Smooth muscle cell (in vitro differentiated cells): ENCODE data around the gene ZNF25. TPM values are rescaled to one million over a fixed set of nuclear protein-coding genes. Genes with fewer than 3 reads are reported as not detected.

ENCODE experiments used
- DNase-seq: peaks from one replicate; lab custom pipeline; 2025; ENCODE audit not compliant: unreplicated experiment; lab: John Stamatoyannopoulos, UW
- H2AFZ ChIP-seq: fragments of 200-600 bp; sonication (generic); 2 replicates; pipeline ENCODE4 v1.6.0; 2016; ENCODE audit warnings: antibody characterized with exemption, low read depth, mild to moderate bottlenecking
- H3F3A ChIP-seq: fragments of 200-600 bp; sonication (generic); 2 replicates; pipeline ENCODE4 v1.6.0; 2017; ENCODE audit warnings: antibody characterized with exemption, low read depth
- H3K27ac ChIP-seq: fragments of 200-600 bp; sonication (generic); 2 replicates; pipeline ENCODE4 v1.5.1; 2016; ENCODE audit warnings: low read depth, mild to moderate bottlenecking
- H3K27me3 ChIP-seq: fragments of 200-600 bp; sonication (generic); 2 replicates; pipeline ENCODE4 v1.6.1; 2016; ENCODE audit warnings: low read depth, mild to moderate bottlenecking
- H3K36me3 ChIP-seq: fragments of 200-600 bp; sonication (generic); 2 replicates; pipeline ENCODE4 v1.5.1; 2016; ENCODE audit warnings: low read depth
- H3K4me1 ChIP-seq: fragments of 200-600 bp; sonication (generic); 2 replicates; pipeline ENCODE4 v1.5.1; 2016; ENCODE audit warnings: low read depth
- H3K4me2 ChIP-seq: fragments of 200-600 bp; sonication (generic); 2 replicates; pipeline ENCODE4 v1.6.0; 2016; ENCODE audit warnings: mild to moderate bottlenecking
- H3K4me3 ChIP-seq: fragments of 200-600 bp; sonication (generic); 2 replicates; pipeline ENCODE4 v1.5.1; 2016; ENCODE audit warnings: mild to moderate bottlenecking
- H3K79me2 ChIP-seq: fragments of 200-600 bp; sonication (generic); 2 replicates; pipeline ENCODE4 v1.6.0; 2016; ENCODE audit warnings: low read depth, mild to moderate bottlenecking
- H3K9ac ChIP-seq: fragments of 200-600 bp; sonication (generic); 2 replicates; pipeline ENCODE4 v1.6.0; 2016; ENCODE audit warnings: low read depth
- H3K9me3 ChIP-seq: fragments of 200-600 bp; sonication (generic); replicated peaks from 2 replicates; pipeline ENCODE4 v1.5.1; 2016; ENCODE audit warnings: low read depth
- H4K20me1 ChIP-seq: fragments of 200-600 bp; sonication (generic); 2 replicates; pipeline ENCODE4 v1.6.0; 2016; ENCODE audit warnings: low read depth
- CTCF ChIP-seq: fragments of 200-600 bp; sonication (generic); IDR thresholded peaks from 2 replicates; pipeline ENCODE4 v1.5.1; 2017; ENCODE audit warnings: borderline replicate concordance, mild to moderate bottlenecking, antibody characterized with exemption; ENCODE audit not compliant: insufficient read depth, poor library complexity, severe bottlenecking
- WGBS: methylation state at CpG from one replicate; pipeline ENCODE4 v1.1.7; 2016; ENCODE audit warnings: low lambda C conversion rate; 5-methylcytosine and 5-hydroxymethylcytosine counted together
- polyA plus RNA-seq: library from polyadenylated mRNA; unstranded; fragments of >200 nt; fragmentation: Nextera tagmentation; extraction: Ambion mirVana; gene quantifications from 2 replicates; pipeline ENCODE4 v1.2.1, GENCODE V29; 2016
- total RNA-seq: library from RNA; depleted of rRNA; stranded (reverse); fragments of >200 nt; gene quantifications from 2 replicates; pipeline ENCODE4 v1.2.3, GENCODE V29; 2014

ZNF25 gene
- total and polyA plus RNA-seq, 2 experiments from 2014 or later, result 3.6 to 6.9 TPM

DNA sequence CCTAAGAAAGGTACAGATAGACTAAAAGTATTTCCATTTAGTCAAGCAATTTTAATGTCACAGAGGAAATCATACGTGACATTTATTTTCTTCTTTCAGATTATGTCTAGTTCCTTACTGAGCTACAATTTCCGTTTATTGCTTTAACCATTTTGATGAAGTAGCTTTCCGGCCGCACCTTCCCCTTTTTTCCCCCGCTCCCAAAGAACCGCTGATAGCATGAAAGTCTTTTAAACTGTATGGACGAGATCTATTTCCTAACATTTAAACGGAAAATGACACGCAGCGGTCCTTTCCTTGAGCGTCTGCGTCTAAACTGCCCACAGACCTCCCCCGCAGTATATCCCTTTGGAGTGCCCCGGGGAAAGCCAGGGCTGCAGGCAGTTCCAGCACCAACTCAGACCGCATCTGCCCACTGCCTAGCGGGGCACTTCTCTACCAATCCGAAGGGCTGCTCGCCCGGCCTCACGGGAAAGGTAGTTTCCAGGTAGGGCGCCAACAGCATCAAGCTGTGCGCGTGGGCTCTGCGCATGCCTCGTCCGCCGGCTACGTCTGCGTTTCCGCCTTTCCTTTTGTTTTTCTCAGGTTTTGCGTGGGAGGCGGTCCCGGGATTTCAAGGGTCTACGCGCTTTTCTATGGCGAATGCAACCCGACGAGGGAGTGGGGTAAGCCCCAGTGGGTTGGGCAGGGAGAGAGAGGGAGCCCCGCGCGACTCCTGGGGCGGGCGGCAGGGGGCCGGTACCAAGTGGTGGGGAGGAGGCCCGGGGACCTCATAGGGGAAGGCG lies 33.9 kb upstream of the ZNF25 start, which contains the start of gene ZNF33A:
TSS of gene ZNF33A (plus strand) at position 557 of the 785 bp plus-strand sequence. CDS start 1,667 bp downstream, outside the sequence.
- Histone ChIP-seq H3K27ac (peak within 1 kb of the TSS; percentile 97), H3K4me2 (peak within 1 kb of the TSS; percentile 89), H3K27me3 (no peaks in the 10 kb centered on the region), H3K4me1 (peaks cover 7% of the 10 kb centered on the region), H3K79me2 (peaks cover 5% of the 10 kb centered on the region), H3K36me3 (no peaks in the 10 kb centered on the region), H3K9ac (peak within 1 kb of the TSS; percentile 91), H2AFZ (peak within 1 kb of the TSS; percentile 93), H3K4me3 (peak within 1 kb of the TSS; percentile 80), H4K20me1 (no peaks in the 10 kb centered on the region), H3K9me3 (no peaks in the 10 kb centered on the region), H3F3A (no peaks in the 10 kb centered on the region)
- DNase-seq, result peak; percentile 83
- 1% methylated on average over 35 of the region's 46 CpGs for WGBS
- TF ChIP-seq CTCF, result no peak

DNA sequence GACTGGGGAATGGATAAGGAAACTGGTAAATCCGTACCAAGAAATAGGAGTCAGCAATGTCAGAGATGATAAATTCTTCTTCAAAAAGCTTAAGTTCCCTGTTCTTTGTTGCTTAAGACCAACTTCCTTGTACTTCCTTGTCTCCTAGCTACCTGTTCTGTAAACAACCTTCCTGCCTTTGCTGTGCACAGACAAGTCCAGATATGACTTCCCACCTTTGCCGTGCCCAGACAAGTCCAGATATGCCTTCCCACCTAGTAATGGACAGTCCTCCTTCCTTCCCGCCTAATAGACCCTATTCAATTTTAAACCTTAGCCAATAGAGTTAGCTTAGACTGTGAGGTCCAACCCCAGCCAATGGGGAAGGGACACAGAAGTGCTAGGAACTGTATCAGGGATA lies 31.5 kb upstream of the ZNF25 start:
- Histone ChIP-seq H2AFZ (no peak overlapping the region), H3K27me3 (no peaks in the 10 kb centered on the region), H3K9ac (no peak overlapping the region), H3K36me3 (no peaks in the 10 kb centered on the region), H3K4me2 (no peak overlapping the region), H3K27ac (no peak overlapping the region), H3F3A (no peaks in the 10 kb centered on the region), H3K79me2 (peaks cover 5% of the 10 kb centered on the region), H3K4me3 (no peak overlapping the region), H3K4me1 (peaks cover 7% of the 10 kb centered on the region), H3K9me3 (no peaks in the 10 kb centered on the region), H4K20me1 (no peaks in the 10 kb centered on the region)
- no peak for TF ChIP-seq CTCF
- no peak for DNase-seq
- 71% methylated on average over 3 of the region's 3 CpGs for WGBS

DNA sequence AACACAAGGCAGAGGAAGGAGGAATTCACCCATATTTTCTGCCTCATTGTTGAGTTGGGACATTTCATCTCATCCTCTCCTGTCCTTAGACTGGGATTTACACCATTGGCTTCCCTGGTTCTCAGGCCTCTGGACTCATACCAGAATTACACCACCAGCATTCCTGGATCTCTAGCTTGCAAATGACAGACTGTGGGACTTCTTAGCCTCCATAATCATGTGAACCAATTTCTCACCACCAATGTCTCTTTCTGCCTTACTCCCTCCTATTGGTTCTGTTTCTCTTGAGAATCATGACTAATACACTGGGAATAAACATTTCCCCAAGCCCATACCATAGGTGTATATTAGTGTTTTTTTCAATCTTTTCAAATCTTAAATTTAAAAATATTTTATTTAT lies 31.1 kb upstream of the ZNF25 start:
- Histone ChIP-seq H3K79me2 (peaks cover under 1% of the 10 kb centered on the region), H3K4me2 (no peak overlapping the region), H3K27me3 (no peaks in the 10 kb centered on the region), H2AFZ (no peak overlapping the region), H3K9me3 (no peaks in the 10 kb centered on the region), H3K9ac (no peak overlapping the region), H3K27ac (no peak overlapping the region), H3K4me3 (no peak overlapping the region), H4K20me1 (no peaks in the 10 kb centered on the region), H3K4me1 (peaks cover 7% of the 10 kb centered on the region), H3F3A (no peaks in the 10 kb centered on the region), H3K36me3 (no peaks in the 10 kb centered on the region)
- no peak for TF ChIP-seq CTCF
- DNase-seq, result no peak

DNA sequence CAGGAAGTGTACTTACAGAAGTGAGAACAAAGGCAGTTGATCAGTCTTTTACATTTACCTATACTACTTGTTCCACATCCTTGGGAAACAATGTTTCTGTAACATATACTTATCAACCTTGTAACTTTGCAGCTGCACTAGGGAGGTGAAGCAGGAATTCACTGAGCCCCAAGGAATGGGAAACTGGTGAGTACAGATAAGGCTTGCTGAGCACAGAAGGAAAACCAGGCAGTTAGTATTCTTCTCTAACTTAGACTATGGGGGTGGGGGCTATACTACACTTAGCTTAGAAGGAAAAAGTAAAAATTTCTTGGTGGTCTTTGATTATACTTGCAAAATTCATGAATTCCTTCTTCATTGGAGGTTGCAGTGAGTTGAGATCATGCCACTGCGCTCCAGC lies 27.1 kb upstream of the ZNF25 start:
- no peaks in the 10 kb centered on the region for H3K9me3 ChIP-seq
- DNase-seq, result no peak
- no peaks in the 10 kb centered on the region for H3K27me3 ChIP-seq
- no peaks in the 10 kb centered on the region for H3K36me3 ChIP-seq
- no peaks in the 10 kb centered on the region for H4K20me1 ChIP-seq
- H3K4me2 ChIP-seq, result no peak overlapping the region
- no peak overlapping the region for H2AFZ ChIP-seq
- no peaks in the 10 kb centered on the region for H3K4me1 ChIP-seq
- no peaks in the 10 kb centered on the region for H3F3A ChIP-seq
- no peaks in the 10 kb centered on the region for H3K79me2 ChIP-seq
- no peak for TF ChIP-seq CTCF
- WGBS, result 85% methylated on average over 1 of the region's 1 CpG
- H3K9ac ChIP-seq, result no peak overlapping the region
- no peak overlapping the region for H3K4me3 ChIP-seq
- H3K27ac ChIP-seq, result no peak overlapping the region
